ENCODE data around the gene CUL1.

GRCh38 chr7:148825338-148825737, 126.6 kb downstream of the CUL1 start:
- no peak for TF ChIP-seq CTCF (IDR thresholded peaks at IDR 0.05; ENCODE audit: low read length)
- no peak for TF ChIP-seq EZH2 (IDR thresholded peaks at IDR 0.05; ENCODE audit: borderline replicate concordance, low read length)

Data from OCI-LY1 (cell line).